Midbrain (tissue), 1 donor: ENCODE results near the gene DBP.

Source experiments
- DNase-seq: peaks from one replicate; lab custom pipeline; 2025; lab: John Stamatoyannopoulos, UW

The DBP gene

GRCh38 chr19:48609571-48610108 lies 27.5 kb downstream of the DBP start:
- DNase-seq, result no peak

- DNase-seq, result peak; percentile 28
Observed at GRCh38 chr19:48608798-48609263, 28.3 kb downstream of the DBP start.

GRCh38 chr19:48607359-48607755 lies 29.8 kb downstream of the DBP start:
- no peak for DNase-seq

- no peak for DNase-seq
Observed at GRCh38 chr19:48606463-48607358, 30.5 kb downstream of the DBP start, which contains the start of gene SPACA4. TSS of gene SPACA4 (plus strand) at chr19:48606742. CDS start at chr19:48606979, 237 bp downstream.

- DNase-seq, result no peak
Observed at GRCh38 chr19:48603850-48604249, 33.3 kb downstream of the DBP start.

- DNase-seq, result no peak
Observed at GRCh38 chr19:48603449-48603848, 33.7 kb downstream of the DBP start.

- no peak for DNase-seq
Observed at GRCh38 chr19:48603001-48603400, 34.2 kb downstream of the DBP start.

- DNase-seq, result no peak
Observed at GRCh38 chr19:48600679-48601417, 36.3 kb downstream of the DBP start.

- DNase-seq, result no peak
Observed at GRCh38 chr19:48598996-48599700, 38.0 kb downstream of the DBP start.

GRCh38 chr19:48596679-48597465 lies 40.3 kb downstream of the DBP start:
- no peak for DNase-seq

- no peak for DNase-seq
Observed at GRCh38 chr19:48596237-48596636, 40.9 kb downstream of the DBP start.

- DNase-seq, result no peak
Observed at GRCh38 chr19:48595833-48596232, 41.3 kb downstream of the DBP start.

- no peak for DNase-seq
Observed at GRCh38 chr19:48595171-48595570, 42.0 kb downstream of the DBP start.

GRCh38 chr19:48591021-48591420 lies 46.2 kb downstream of the DBP start:
- DNase-seq, result no peak

GRCh38 chr19:48588670-48589401 lies 48.3 kb downstream of the DBP start:
- peak; percentile 75 for DNase-seq

- DNase-seq, result no peak
Observed at GRCh38 chr19:48587387-48587786, 49.8 kb downstream of the DBP start.

GRCh38 chr19:48582168-48582567 lies 55.0 kb downstream of the DBP start:
- DNase-seq, result no peak
